Activated CD4-positive, alpha-beta T cell treated with anti-CD3 and anti-CD28 coated beads, Interleukin-2, amount 50 U/mL, for 16 hours (primary cell): Measurements from ENCODE around the gene PARD3.

Source experiments
- DNase-seq: peaks from one replicate; pipeline ENCODE4 v3.0.0-alpha.2; 2020

The PARD3 gene

GRCh38 chr10:34602478-34602877 is 212.6 kb downstream of the PARD3 start:
- DNase-seq = no peak

GRCh38 chr10:34601691-34602090 is 213.4 kb downstream of the PARD3 start:
- DNase-seq = no peak

GRCh38 chr10:34599026-34599795 is 215.9 kb downstream of the PARD3 start:
- DNase-seq = no peak

- no peak for DNase-seq
Observed at GRCh38 chr10:34596351-34596750, 218.7 kb downstream of the PARD3 start.

GRCh38 chr10:34593930-34594329 is 221.2 kb downstream of the PARD3 start:
- no peak for DNase-seq

- no peak for DNase-seq
Observed at GRCh38 chr10:34593374-34593890, 221.7 kb downstream of the PARD3 start.

GRCh38 chr10:34590793-34591192 is 224.3 kb downstream of the PARD3 start:
- no peak for DNase-seq

- no peak for DNase-seq
Observed at GRCh38 chr10:34589275-34589674, 225.8 kb downstream of the PARD3 start.

- DNase-seq = no peak
Observed at GRCh38 chr10:34587680-34588019, 227.4 kb downstream of the PARD3 start.

- no peak for DNase-seq
Observed at GRCh38 chr10:34587002-34587679, 228.0 kb downstream of the PARD3 start.

- DNase-seq = no peak
Observed at GRCh38 chr10:34585422-34586112, 229.5 kb downstream of the PARD3 start.

- no peak for DNase-seq
Observed at GRCh38 chr10:34584164-34584563, 230.9 kb downstream of the PARD3 start.

GRCh38 chr10:34581801-34582532 is 233.1 kb downstream of the PARD3 start:
- DNase-seq = no peak

GRCh38 chr10:34580643-34581042 is 234.5 kb downstream of the PARD3 start:
- DNase-seq = no peak

- DNase-seq = no peak
Observed at GRCh38 chr10:34580214-34580613, 234.9 kb downstream of the PARD3 start.

- no peak for DNase-seq
Observed at GRCh38 chr10:34578468-34578867, 236.6 kb downstream of the PARD3 start.

- no peak for DNase-seq
Observed at GRCh38 chr10:34576797-34577196, 238.3 kb downstream of the PARD3 start.

GRCh38 chr10:34575882-34576281 is 239.2 kb downstream of the PARD3 start:
- no peak for DNase-seq

GRCh38 chr10:34574353-34574934 is 240.7 kb downstream of the PARD3 start:
- DNase-seq = no peak

GRCh38 chr10:34570887-34571286 is 244.2 kb downstream of the PARD3 start:
- DNase-seq = no peak

- DNase-seq = no peak
Observed at GRCh38 chr10:34567659-34568253, 247.3 kb downstream of the PARD3 start.

GRCh38 chr10:34565934-34566333 is 249.2 kb downstream of the PARD3 start:
- DNase-seq = no peak
